Psoas muscle (tissue), 8 donors: Measurements from ENCODE around the gene PCDHGA7. TPM values are rescaled to one million over a fixed set of nuclear protein-coding genes. Genes with fewer than 3 reads are reported as not detected.
"Not testable (repeated sequence)": the region's sequence is repeated elsewhere in the genome, so short reads cannot be mapped to it uniquely, and the experiment has no call there.

Source experiments
- ATAC-seq, 4 donors: fragments of 200-7000 bp; cut with Tn5 transposase; one replicate each; pipeline ENCODE4 v1.9.1; 2020; ENCODE audit warnings: moderate library complexity in 3 of 4, mild to moderate bottlenecking in 2 of 4
- DNase-seq, 2 donors: peaks; one replicate each; pipeline ENCODE4 v3.0.0-alpha.2; 2020
- H3K27ac ChIP-seq: fragments of 200-600 bp; one replicate; pipeline ENCODE4 v1.8.0; 2022
- H3K27me3 ChIP-seq, 3 donors: fragments of 200-600 bp in 1 of 3; one replicate each; pipeline versions ENCODE4 v1.6.1 to v1.8.0; 2013 to 2022; ENCODE audit warnings: low read length in 2 of 3, mild to moderate bottlenecking in 2 of 3, moderate library complexity in 1 of 3; ENCODE audit not compliant: insufficient read depth in 3 of 3
- H3K36me3 ChIP-seq, 2 donors: fragments of 200-600 bp in 1 of 2; one replicate each; pipeline versions ENCODE4 v1.6.1 to v1.8.0; 2013 to 2022; ENCODE audit warnings: low read depth in 1 of 2, mild to moderate bottlenecking in 1 of 2, moderate library complexity in 1 of 2; ENCODE audit not compliant: insufficient read depth in 1 of 2
- H3K4me1 ChIP-seq: fragments of 200-600 bp; one replicate; pipeline ENCODE4 v1.8.0; 2022
- H3K4me3 ChIP-seq: fragments of 200-600 bp; one replicate; pipeline ENCODE4 v1.8.0; 2022; ENCODE audit warnings: mild to moderate bottlenecking
- H3K9me3 ChIP-seq: fragments of 200-600 bp; one replicate; pipeline ENCODE4 v1.8.0; 2022
- CTCF ChIP-seq: fragments of 200-600 bp; IDR thresholded peaks from one replicate; pipeline ENCODE4 v1.8.0; 2022; ENCODE audit warnings: antibody characterized with exemption
- WGBS, 3 donors: extraction: QIAGEN DNeasy Blood & Tissue Kit; methylation state at CpG; one replicate each; pipeline versions ENCODE4 v1.1.6 to v1.1.7; 2013; 5-methylcytosine and 5-hydroxymethylcytosine counted together
- intact Hi-C, 2 donors: fragments of 100-400 bp; cut with DNase I; formaldehyde crosslinking; loops; one replicate each; pipeline versions ENCODE4 v1.11.0 to v1.14.2; 2022
- polyA plus RNA-seq, 3 donors: library from polyadenylated mRNA; stranded (reverse); fragments of 200-250 nt; gene quantifications; one replicate each; pipeline ENCODE4 v1.2.3, GENCODE V29; 2013
- total RNA-seq, 4 donors: library from RNA; stranded (reverse); fragmentation: NEBNext Ultra II Directional in 2 of 4; extraction: Animal tissue kit (Norgen Biotek cat#: 25700) in 2 of 4; gene quantifications; one replicate each; pipeline versions ENCODE4 v1.2.1 to v1.2.4, GENCODE V29; 2021 to 2023
- donor health status: healthy with polysubstance abuse.
- donor health status: DM: no; HTN: no; CAD: no; lungs with moderate emphysema.
- donor health status: Bipolar disorder and iron deficiency.
- donor health status: healthy.
- donor health status: DM: yes; HTN: yes; CAD: no.
- donor health status: DM: no; HTN: no; CAD: no.
- donor health status: DM: no; HTN: no; CAD: no.
- donor health status: DM: yes; HTN: yes; CAD: no.

The PCDHGA7 gene
- total and polyA plus RNA-seq, 7 donors = 0.07 to 2.2 (median 0.97) TPM

GRCh38 chr5:141412854-141413539, 30.5 kb downstream of the PCDHGA7 start, which contains the start of gene PCDHGA10:
TSS of gene PCDHGA10 (plus strand) at chr5:141412987. CDS start at chr5:141413176, 189 bp downstream.
- DNase-seq = peak; percentile 43 to 69

GRCh38 chr5:141413540-141414069, 31.1 kb downstream of the PCDHGA7 start:
- peak overlapping the region; percentile 60 for H3K4me3 ChIP-seq
- no peak overlapping the region for H3K27ac ChIP-seq
- H3K27me3 ChIP-seq = peaks cover 0 to 28% (median 0%) of the 10 kb centered on the region in 3 donors
- H3K9me3 ChIP-seq = peaks cover 7% of the 10 kb centered on the region
- ATAC-seq (peak; percentile 18 to 29 (median 22)), DNase-seq (no peak)
- no peaks in the 10 kb centered on the region for H3K36me3 ChIP-seq
- intact Hi-C loops = no loop called here
- H3K4me1 ChIP-seq = no peaks in the 10 kb centered on the region
- WGBS, 3 donors = 27 to 29% (median 29%) methylated on average over 25 of the region's 25 CpGs
- no peak for TF ChIP-seq CTCF

More at GRCh38 chr5:141412854-141413539, 30.5 kb downstream of the PCDHGA7 start, which contains the start of gene PCDHGA10:
- Histone ChIP-seq H3K4me3 (peak within 1 kb of the TSS; percentile 62), H3K27me3 (peaks cover 0 to 25% (median 0%) of the 10 kb centered on the region in 3 donors), H3K27ac (peak within 1 kb of the TSS; percentile 10), H3K36me3 (no peaks in the 10 kb centered on the region), H3K9me3 (peaks cover 7% of the 10 kb centered on the region), H3K4me1 (no peaks in the 10 kb centered on the region)
- intact Hi-C loops = no loop called here
- 21 to 29% (median 26%) methylated on average over 31 of the region's 31 CpGs for WGBS, 3 donors
- peak; percentile 70 to 79 (median 75) for ATAC-seq
- TF ChIP-seq CTCF = peak; percentile 70

- not testable (repeated sequence) for DNase-seq, H3K27ac ChIP-seq, H3K9me3 ChIP-seq, ATAC-seq, H3K4me1 ChIP-seq, H3K36me3 ChIP-seq
- intact Hi-C loops = loop anchor here (5.0 kb wide), 2 partner anchors 143 to 148 kb away; no protein-coding TSS in a partner anchor
- peaks cover 0 to 27% (median 3%) of the 10 kb centered on the region in 3 donors for H3K27me3 ChIP-seq
- 43 to 53% (median 47%) methylated on average over 38 to 46 of the region's 46 CpGs for WGBS, 3 donors
- peak overlapping the region; percentile 8 for H3K4me3 ChIP-seq
These were observed 32.2 kb downstream of the PCDHGA7 start for GRCh38 chr5:141414548-141415274.

GRCh38 chr5:141415275-141415618, 32.7 kb downstream of the PCDHGA7 start:
- intact Hi-C loops = loop anchor here (5.0 kb wide), 2 partner anchors 142 to 147 kb away; no protein-coding TSS in a partner anchor
- not testable (repeated sequence) for H3K27ac ChIP-seq, ATAC-seq, H3K4me1 ChIP-seq, H3K36me3 ChIP-seq, DNase-seq, H3K9me3 ChIP-seq
- peak overlapping the region; percentile 8 for H3K4me3 ChIP-seq
- WGBS, 3 donors = 31 to 44% (median 38%) methylated on average over 24 of the region's 24 CpGs
- H3K27me3 ChIP-seq = peaks cover 0 to 31% (median 4%) of the 10 kb centered on the region in 3 donors

GRCh38 chr5:141417494-141418172, 35.1 kb downstream of the PCDHGA7 start, which contains the start of gene PCDHGB7:
TSS of gene PCDHGB7 (plus strand) at chr5:141417677. CDS start at chr5:141417860, 183 bp downstream.
- H3K9me3 ChIP-seq, H3K4me1 ChIP-seq, H3K36me3 ChIP-seq: not testable (repeated sequence)
- intact Hi-C loops = loop anchor here (5.0 kb wide), 2 partner anchors 140 to 145 kb away; no protein-coding TSS in a partner anchor
- peak; percentile 77 for TF ChIP-seq CTCF
- peaks cover 0 to 41% (median 4%) of the 10 kb centered on the region in 3 donors for H3K27me3 ChIP-seq
- DNase-seq (peak; percentile 80 to 86), ATAC-seq (peak; percentile 85 to 88 (median 86))
- H3K27ac ChIP-seq = peak within 1 kb of the TSS; percentile 40
- WGBS, 3 donors = 9 to 14% (median 12%) methylated on average over 36 to 47 of the region's 47 CpGs
- H3K4me3 ChIP-seq = peak within 1 kb of the TSS; percentile 66
